GM15510 (cell line): Measurements from ENCODE around the gene NPDC1.

Source experiments
- POLR2A ChIP-seq: IDR thresholded peaks from 3 replicates; pipeline ENCODE4 v1.6.1; 2011; ENCODE audit warnings: borderline replicate concordance; ENCODE audit not compliant: insufficient read length; ENCODE audit errors: extremely low read depth

The NPDC1 gene

GRCh38 chr9:136995772-136996311, 50.1 kb downstream of the NPDC1 start:
- no peak for TF ChIP-seq POLR2A

GRCh38 chr9:136995362-136995761, 50.6 kb downstream of the NPDC1 start:
- TF ChIP-seq POLR2A = no peak

GRCh38 chr9:136994888-136995230, 51.1 kb downstream of the NPDC1 start:
- TF ChIP-seq POLR2A = no peak

- no peak for TF ChIP-seq POLR2A
Observed at GRCh38 chr9:136994180-136994887, 51.6 kb downstream of the NPDC1 start.

- no peak for TF ChIP-seq POLR2A
Observed at GRCh38 chr9:136992819-136993369, 53.1 kb downstream of the NPDC1 start.

- peak; percentile 68 for TF ChIP-seq POLR2A
Observed at GRCh38 chr9:136991993-136992818, 53.8 kb downstream of the NPDC1 start, which contains the start of gene PAXX. Gene PAXX, plus strand, starts transcription at chr9:136992422. Its CDS starts 22 bp downstream, at chr9:136992444.

GRCh38 chr9:136990242-136990911, 55.6 kb downstream of the NPDC1 start:
- no peak for TF ChIP-seq POLR2A
